ENCODE results near the gene VSTM4.

Gene VSTM4

GRCh38 chr10:49116509-49117375 is 1.4 kb upstream of the VSTM4 start:
- H3K36me3 ChIP-seq (ENCODE audit: control insufficient read depth in 2 of 2, insufficient read depth in 2 of 2, low read length in 2 of 2): peaks cover 0 to 2% of the 10 kb centered on the region in 2 donors
- no peak overlapping the region for H3K4me3 ChIP-seq (ENCODE audit: low read length in 2 of 2)
- no peaks in the 10 kb centered on the region for H3K27me3 ChIP-seq (ENCODE audit: control insufficient read depth in 1 of 2, insufficient read depth in 2 of 2, low read length in 2 of 2)
- peaks cover 33% of the 10 kb centered on the region for H3K4me1 ChIP-seq (ENCODE audit: control insufficient read depth, insufficient read depth, low read length)
- H3K27ac ChIP-seq (ENCODE audit: low read length): no peak overlapping the region
- H3K9me3 ChIP-seq (ENCODE audit: control insufficient read depth in 2 of 2, low read length in 2 of 2): no peaks in the 10 kb centered on the region
- no peak overlapping the region for H3K9ac ChIP-seq (ENCODE audit: low read length in 2 of 2)

GRCh38 chr10:49115796-49116508 is 630 bp upstream of the VSTM4 start:
- Histone ChIP-seq H3K36me3 (ENCODE audit: control insufficient read depth in 2 of 2, insufficient read depth in 2 of 2, low read length in 2 of 2) (peaks cover 0 to 2% of the 10 kb centered on the region in 2 donors), H3K4me1 (ENCODE audit: control insufficient read depth, insufficient read depth, low read length) (peaks cover 36% of the 10 kb centered on the region), H3K27ac (ENCODE audit: low read length) (peak overlapping the region; percentile 64), H3K4me3 (ENCODE audit: low read length in 2 of 2) (peak overlapping the region; percentile 47 to 70), H3K27me3 (ENCODE audit: control insufficient read depth in 1 of 2, insufficient read depth in 2 of 2, low read length in 2 of 2) (no peaks in the 10 kb centered on the region), H3K9me3 (ENCODE audit: control insufficient read depth in 2 of 2, low read length in 2 of 2) (no peaks in the 10 kb centered on the region), H3K9ac (ENCODE audit: low read length in 2 of 2) (peak overlapping the region in 1 of 2 donors; percentile 51)

GRCh38 chr10:49114718-49115014 is 656 bp downstream of the VSTM4 start:
- H3K36me3 ChIP-seq (ENCODE audit: control insufficient read depth in 2 of 2, insufficient read depth in 2 of 2, low read length in 2 of 2): peaks cover 0 to 2% of the 10 kb centered on the region in 2 donors
- H3K9me3 ChIP-seq (ENCODE audit: control insufficient read depth in 2 of 2, low read length in 2 of 2): no peaks in the 10 kb centered on the region
- H3K4me1 ChIP-seq (ENCODE audit: control insufficient read depth, insufficient read depth, low read length): peaks cover 49% of the 10 kb centered on the region
- H3K9ac ChIP-seq (ENCODE audit: low read length in 2 of 2): peak overlapping the region; percentile 70 to 90
- H3K27ac ChIP-seq (ENCODE audit: low read length): peak overlapping the region; percentile 62
- H3K27me3 ChIP-seq (ENCODE audit: control insufficient read depth in 1 of 2, insufficient read depth in 2 of 2, low read length in 2 of 2): no peaks in the 10 kb centered on the region
- H3K4me3 ChIP-seq (ENCODE audit: low read length in 2 of 2): peak overlapping the region; percentile 50 to 90

GRCh38 chr10:49113741-49114141 is 1.6 kb downstream of the VSTM4 start:
- H3K4me1 ChIP-seq (ENCODE audit: control insufficient read depth, insufficient read depth, low read length): peaks cover 54% of the 10 kb centered on the region
- no peaks in the 10 kb centered on the region for H3K9me3 ChIP-seq (ENCODE audit: control insufficient read depth in 2 of 2, low read length in 2 of 2)
- H3K4me3 ChIP-seq (ENCODE audit: low read length in 2 of 2): peak overlapping the region in 1 of 2 donors; percentile 90
- H3K27ac ChIP-seq (ENCODE audit: low read length): no peak overlapping the region
- peaks cover 0 to 2% of the 10 kb centered on the region in 2 donors for H3K36me3 ChIP-seq (ENCODE audit: control insufficient read depth in 2 of 2, insufficient read depth in 2 of 2, low read length in 2 of 2)
- no peak overlapping the region for H3K9ac ChIP-seq (ENCODE audit: low read length in 2 of 2)
- no peaks in the 10 kb centered on the region for H3K27me3 ChIP-seq (ENCODE audit: control insufficient read depth in 1 of 2, insufficient read depth in 2 of 2, low read length in 2 of 2)

- no peak overlapping the region for H3K4me3 ChIP-seq (ENCODE audit: low read length in 2 of 2)
- peaks cover 56% of the 10 kb centered on the region for H3K4me1 ChIP-seq (ENCODE audit: control insufficient read depth, insufficient read depth, low read length)
- peak overlapping the region in 1 of 2 donors; percentile 5 for H3K9ac ChIP-seq (ENCODE audit: low read length in 2 of 2)
- no peaks in the 10 kb centered on the region for H3K9me3 ChIP-seq (ENCODE audit: control insufficient read depth in 2 of 2, low read length in 2 of 2)
- H3K27ac ChIP-seq (ENCODE audit: low read length): no peak overlapping the region
- H3K36me3 ChIP-seq (ENCODE audit: control insufficient read depth in 2 of 2, insufficient read depth in 2 of 2, low read length in 2 of 2): peaks cover 0 to 2% of the 10 kb centered on the region in 2 donors
- H3K27me3 ChIP-seq (ENCODE audit: control insufficient read depth in 1 of 2, insufficient read depth in 2 of 2, low read length in 2 of 2): no peaks in the 10 kb centered on the region
These were observed 2.5 kb downstream of the VSTM4 start for GRCh38 chr10:49112851-49113250.

GRCh38 chr10:49112098-49112497 is 3.2 kb downstream of the VSTM4 start:
- no peaks in the 10 kb centered on the region for H3K9me3 ChIP-seq (ENCODE audit: control insufficient read depth in 2 of 2, low read length in 2 of 2)
- peaks cover 63% of the 10 kb centered on the region for H3K4me1 ChIP-seq (ENCODE audit: control insufficient read depth, insufficient read depth, low read length)
- H3K9ac ChIP-seq (ENCODE audit: low read length in 2 of 2): no peak overlapping the region
- peaks cover 0 to 2% of the 10 kb centered on the region in 2 donors for H3K36me3 ChIP-seq (ENCODE audit: control insufficient read depth in 2 of 2, insufficient read depth in 2 of 2, low read length in 2 of 2)
- no peaks in the 10 kb centered on the region for H3K27me3 ChIP-seq (ENCODE audit: control insufficient read depth in 1 of 2, insufficient read depth in 2 of 2, low read length in 2 of 2)
- no peak overlapping the region for H3K4me3 ChIP-seq (ENCODE audit: low read length in 2 of 2)
- H3K27ac ChIP-seq (ENCODE audit: low read length): no peak overlapping the region

- Histone ChIP-seq H3K36me3 (ENCODE audit: control insufficient read depth in 2 of 2, insufficient read depth in 2 of 2, low read length in 2 of 2) (peaks cover 0 to 2% of the 10 kb centered on the region in 2 donors), H3K9me3 (ENCODE audit: control insufficient read depth in 2 of 2, low read length in 2 of 2) (no peaks in the 10 kb centered on the region), H3K27ac (ENCODE audit: low read length) (no peak overlapping the region), H3K27me3 (ENCODE audit: control insufficient read depth in 1 of 2, insufficient read depth in 2 of 2, low read length in 2 of 2) (no peaks in the 10 kb centered on the region), H3K4me3 (ENCODE audit: low read length in 2 of 2) (no peak overlapping the region), H3K4me1 (ENCODE audit: control insufficient read depth, insufficient read depth, low read length) (peaks cover 71% of the 10 kb centered on the region), H3K9ac (ENCODE audit: low read length in 2 of 2) (no peak overlapping the region)
These were observed 4.0 kb downstream of the VSTM4 start for GRCh38 chr10:49111320-49111698.

GRCh38 chr10:49110684-49111319 is 4.5 kb downstream of the VSTM4 start:
- Histone ChIP-seq H3K36me3 (ENCODE audit: control insufficient read depth in 2 of 2, insufficient read depth in 2 of 2, low read length in 2 of 2) (peaks cover 0 to 2% of the 10 kb centered on the region in 2 donors), H3K9ac (ENCODE audit: low read length in 2 of 2) (no peak overlapping the region), H3K27me3 (ENCODE audit: control insufficient read depth in 1 of 2, insufficient read depth in 2 of 2, low read length in 2 of 2) (no peaks in the 10 kb centered on the region), H3K9me3 (ENCODE audit: control insufficient read depth in 2 of 2, low read length in 2 of 2) (no peaks in the 10 kb centered on the region), H3K4me1 (ENCODE audit: control insufficient read depth, insufficient read depth, low read length) (peaks cover 72% of the 10 kb centered on the region), H3K27ac (ENCODE audit: low read length) (no peak overlapping the region), H3K4me3 (ENCODE audit: low read length in 2 of 2) (no peak overlapping the region)

GRCh38 chr10:49109669-49110340 is 5.5 kb downstream of the VSTM4 start:
- H3K4me3 ChIP-seq (ENCODE audit: low read length in 2 of 2): peak overlapping the region in 1 of 2 donors; percentile 40
- H3K27ac ChIP-seq (ENCODE audit: low read length): no peak overlapping the region
- H3K9me3 ChIP-seq (ENCODE audit: control insufficient read depth in 2 of 2, low read length in 2 of 2): no peaks in the 10 kb centered on the region
- H3K4me1 ChIP-seq (ENCODE audit: control insufficient read depth, insufficient read depth, low read length): peaks cover 73% of the 10 kb centered on the region
- no peak overlapping the region for H3K9ac ChIP-seq (ENCODE audit: low read length in 2 of 2)
- no peaks in the 10 kb centered on the region for H3K27me3 ChIP-seq (ENCODE audit: control insufficient read depth in 1 of 2, insufficient read depth in 2 of 2, low read length in 2 of 2)
- peaks cover 0 to 2% of the 10 kb centered on the region in 2 donors for H3K36me3 ChIP-seq (ENCODE audit: control insufficient read depth in 2 of 2, insufficient read depth in 2 of 2, low read length in 2 of 2)

GRCh38 chr10:49108656-49109055 is 6.7 kb downstream of the VSTM4 start:
- Histone ChIP-seq H3K4me1 (ENCODE audit: control insufficient read depth, insufficient read depth, low read length) (peaks cover 63% of the 10 kb centered on the region), H3K36me3 (ENCODE audit: control insufficient read depth in 2 of 2, insufficient read depth in 2 of 2, low read length in 2 of 2) (peaks cover under 1 to 2% of the 10 kb centered on the region in 2 donors), H3K27me3 (ENCODE audit: control insufficient read depth in 1 of 2, insufficient read depth in 2 of 2, low read length in 2 of 2) (no peaks in the 10 kb centered on the region), H3K9ac (ENCODE audit: low read length in 2 of 2) (no peak overlapping the region), H3K4me3 (ENCODE audit: low read length in 2 of 2) (no peak overlapping the region), H3K9me3 (ENCODE audit: control insufficient read depth in 2 of 2, low read length in 2 of 2) (no peaks in the 10 kb centered on the region), H3K27ac (ENCODE audit: low read length) (no peak overlapping the region)

All from stomach smooth muscle (tissue), 2 donors.